ENCODE measurements around the gene TMEM147.

The TMEM147 gene

GRCh38 chr19:35545001-35545854 is at the start of gene TMEM147:
Gene TMEM147 (plus strand): TSS chr19:35545626. CDS start chr19:35545740, 114 bp downstream.
- DNase-seq (ENCODE audit: low read depth) = peak; percentile 58

GRCh38 chr19:35497406-35497805 is 48.0 kb upstream of the TMEM147 start:
- no peak for DNase-seq (ENCODE audit: low read depth)

GRCh38 chr19:35498220-35498619 is 47.2 kb upstream of the TMEM147 start:
- no peak for DNase-seq (ENCODE audit: low read depth)

- no peak for DNase-seq (ENCODE audit: low read depth)
Measured at GRCh38 chr19:35498984-35499527, 46.4 kb upstream of the TMEM147 start.

- DNase-seq (ENCODE audit: low read depth) = no peak
Measured at GRCh38 chr19:35500611-35501010, 44.8 kb upstream of the TMEM147 start.

- DNase-seq (ENCODE audit: low read depth) = no peak
Measured at GRCh38 chr19:35501684-35502083, 43.7 kb upstream of the TMEM147 start.

- no peak for DNase-seq (ENCODE audit: low read depth)
Measured at GRCh38 chr19:35502751-35503150, 42.7 kb upstream of the TMEM147 start.

GRCh38 chr19:35506011-35506410 is 39.4 kb upstream of the TMEM147 start:
- no peak for DNase-seq (ENCODE audit: low read depth)

GRCh38 chr19:35507561-35507960 is 37.9 kb upstream of the TMEM147 start:
- DNase-seq (ENCODE audit: low read depth) = no peak

GRCh38 chr19:35508129-35508528 is 37.3 kb upstream of the TMEM147 start:
- DNase-seq (ENCODE audit: low read depth) = no peak

GRCh38 chr19:35509018-35509652 is 36.3 kb upstream of the TMEM147 start:
- DNase-seq (ENCODE audit: low read depth) = no peak

- no peak for DNase-seq (ENCODE audit: low read depth)
Measured at GRCh38 chr19:35509861-35510625, 35.4 kb upstream of the TMEM147 start.

GRCh38 chr19:35510626-35510964 is 34.8 kb upstream of the TMEM147 start:
- no peak for DNase-seq (ENCODE audit: low read depth)

- no peak for DNase-seq (ENCODE audit: low read depth)
Measured at GRCh38 chr19:35511337-35511736, 34.1 kb upstream of the TMEM147 start.

- no peak for DNase-seq (ENCODE audit: low read depth)
Measured at GRCh38 chr19:35512831-35513627, 32.4 kb upstream of the TMEM147 start.

GRCh38 chr19:35513628-35514281 is 31.7 kb upstream of the TMEM147 start, which contains the start of gene DMKN:
Gene DMKN (minus strand): TSS chr19:35513649. CDS start chr19:35513475, 174 bp downstream.
- peak; percentile 35 for DNase-seq (ENCODE audit: low read depth)

GRCh38 chr19:35514282-35514809 is 31.1 kb upstream of the TMEM147 start:
- DNase-seq (ENCODE audit: low read depth) = no peak

GRCh38 chr19:35516310-35516709 is 29.1 kb upstream of the TMEM147 start:
- no peak for DNase-seq (ENCODE audit: low read depth)

- no peak for DNase-seq (ENCODE audit: low read depth)
Measured at GRCh38 chr19:35517342-35517741, 28.1 kb upstream of the TMEM147 start.

- peak; percentile 95 for DNase-seq (ENCODE audit: low read depth)
Measured at GRCh38 chr19:35518313-35518712, 27.1 kb upstream of the TMEM147 start.

GRCh38 chr19:35519291-35519690 is 26.1 kb upstream of the TMEM147 start:
- no peak for DNase-seq (ENCODE audit: low read depth)
